Spleen (tissue), 7 donors: ENCODE measurements around the gene SMARCAL1.

ENCODE experiments used
- CTCF ChIP-seq, 11 experiments: fragments of 200-600 bp in 7 of 11; fragments of 450-650 bp in 4 of 11; sonication (generic) in 4 of 11; IDR thresholded peaks in 8 of 11; conservative IDR thresholded peaks in 3 of 11; 1 replicate in 7 of 11; 2 replicates in 4 of 11; pipeline versions ENCODE4 v1.4.0 to v1.8.0; 2016 to 2021; ENCODE audit warnings: antibody characterized with exemption in 11 of 11, inconsistent platforms in 4 of 11, mild to moderate bottlenecking in 1 of 11
- POLR2A ChIP-seq, 3 donors: fragments of 450-650 bp; IDR thresholded peaks; one replicate each; pipeline ENCODE4 v1.5.1; 2017; ENCODE audit warnings: antibody characterized with exemption in 3 of 3, mild to moderate bottlenecking in 1 of 3
- POLR2AphosphoS5 ChIP-seq, 3 donors: sonication (generic); formaldehyde crosslinking; IDR thresholded peaks; one replicate each; pipeline ENCODE4 v1.5.1; 2017; ENCODE audit warnings: antibody characterized with exemption in 3 of 3
- donor health status: DM: no; HTN: no; CAD: no; lungs with moderate emphysema.
- donor health status: DM: no; HTN: no; CAD: no.
- donor health status: DM: no; HTN: no; CAD: no.

- TF ChIP-seq CTCF (IDR thresholded peaks at IDR 0.05 in 8 of 11, conservative IDR thresholded peaks at IDR 0.05 in 3 of 11) (no peak), POLR2AphosphoS5 (IDR thresholded peaks at IDR 0.05) (no peak), POLR2A (IDR thresholded peaks at IDR 0.05) (no peak)
Observed at GRCh38 chr2:216498070-216498378, 85.7 kb downstream of the SMARCAL1 start.
